Liver (tissue), 9 donors: Measurements from ENCODE around the gene RPS6KB2. TPM values are rescaled to one million over a fixed set of nuclear protein-coding genes. Genes with fewer than 3 reads are reported as not detected.
A peak's percentile ranks its signal among the peaks of the same experiment; 100 is the strongest.

Source experiments
- DNase-seq: peaks from one replicate; pipeline ENCODE4 v3.0.0-alpha.2; 2017; ENCODE audit warnings: low spot score
- H3K27ac ChIP-seq, 2 donors: one replicate each; pipeline ENCODE4 v1.7.0; 2013; ENCODE audit warnings: inconsistent platforms in 2 of 2, low read length in 2 of 2, control low read depth in 1 of 2, low read depth in 1 of 2, mild to moderate bottlenecking in 1 of 2
- H3K27me3 ChIP-seq, 4 donors: one replicate each; pipeline versions ENCODE4 v1.6.1 to v1.7.0; 2013; ENCODE audit warnings: low read length in 3 of 4, inconsistent platforms in 1 of 4, mild to moderate bottlenecking in 1 of 4, moderate library complexity in 1 of 4; ENCODE audit not compliant: control insufficient read depth in 4 of 4, insufficient read depth in 4 of 4
- H3K36me3 ChIP-seq, 4 donors: one replicate each; pipeline versions ENCODE4 v1.6.1 to v1.7.0; 2013; ENCODE audit warnings: low read length in 3 of 4, mild to moderate bottlenecking in 3 of 4, low read depth in 1 of 4, moderate library complexity in 1 of 4; ENCODE audit not compliant: control insufficient read depth in 4 of 4, insufficient read depth in 3 of 4
- H3K4me1 ChIP-seq, 4 donors: one replicate each; pipeline versions ENCODE4 v1.6.1 to v1.7.0; 2013; ENCODE audit warnings: low read length in 3 of 4, mild to moderate bottlenecking in 3 of 4, moderate library complexity in 1 of 4; ENCODE audit not compliant: control insufficient read depth in 4 of 4, insufficient read depth in 4 of 4
- H3K4me3 ChIP-seq, 3 donors: one replicate each; pipeline versions ENCODE4 v1.6.1 to v1.7.0; 2013; ENCODE audit warnings: low read length in 3 of 3, control low read depth in 1 of 3, low read depth in 1 of 3, mild to moderate bottlenecking in 1 of 3
- H3K9ac ChIP-seq, 2 donors: one replicate each; pipeline ENCODE4 v1.7.0; 2013; ENCODE audit warnings: low read length in 2 of 2, mild to moderate bottlenecking in 2 of 2, moderate library complexity in 2 of 2, control low read depth in 1 of 2, low read depth in 1 of 2
- H3K9me3 ChIP-seq, 4 donors: one replicate each; pipeline versions ENCODE4 v1.6.1 to v1.7.0; 2013; ENCODE audit warnings: low read length in 3 of 4; ENCODE audit not compliant: control insufficient read depth in 4 of 4
- ATF3 ChIP-seq: IDR thresholded peaks from 2 replicates; pipeline ENCODE4 v1.6.1; 2016; ENCODE audit warnings: antibody characterized with exemption
- CTCF ChIP-seq: fragments of 150-350 bp; IDR thresholded peaks from 2 replicates; pipeline ENCODE4 v1.5.1; 2017; ENCODE audit warnings: improper control_type of control experiment, low read depth, low read length; ENCODE audit not compliant: missing input control
- EGR1 ChIP-seq, 2 donors: IDR thresholded peaks; 2 replicates each; pipeline ENCODE4 v1.6.1; 2016 to 2018; ENCODE audit warnings: antibody characterized with exemption in 2 of 2, low read depth in 2 of 2
- FOXA1 ChIP-seq: IDR thresholded peaks from 2 replicates; pipeline ENCODE4 v1.6.1; 2016; ENCODE audit warnings: antibody characterized with exemption
- HNF4A ChIP-seq, 2 donors: conservative IDR thresholded peaks; 2 replicates each; pipeline ENCODE4 v1.6.1; 2016; ENCODE audit warnings: antibody characterized with exemption in 2 of 2, mild to moderate bottlenecking in 2 of 2
- HNF4G ChIP-seq: IDR thresholded peaks from 2 replicates; pipeline ENCODE4 v1.6.1; 2016; ENCODE audit warnings: antibody characterized with exemption
- NR2F2 ChIP-seq: IDR thresholded peaks from 2 replicates; pipeline ENCODE4 v1.6.1; 2016; ENCODE audit warnings: antibody characterized with exemption
- RAD21 ChIP-seq, 2 donors: IDR thresholded peaks; 2 replicates each; pipeline ENCODE4 v1.6.1; 2016; ENCODE audit warnings: antibody characterized with exemption in 2 of 2, mild to moderate bottlenecking in 2 of 2
- REST ChIP-seq: IDR thresholded peaks from 2 replicates; pipeline ENCODE4 v1.6.1; 2016; ENCODE audit warnings: antibody characterized with exemption, mild to moderate bottlenecking
- RXRA ChIP-seq, 2 donors: IDR thresholded peaks; 2 replicates each; pipeline ENCODE4 v1.6.1; 2017 to 2018; ENCODE audit warnings: antibody characterized with exemption in 2 of 2, mild to moderate bottlenecking in 1 of 2
- SP1 ChIP-seq: IDR thresholded peaks from 2 replicates; pipeline ENCODE4 v1.6.1; 2018; ENCODE audit warnings: antibody characterized with exemption, mild to moderate bottlenecking
- TAF1 ChIP-seq: conservative IDR thresholded peaks from 2 replicates; pipeline ENCODE4 v1.6.1; 2016; ENCODE audit warnings: antibody characterized with exemption, mild to moderate bottlenecking
- YY1 ChIP-seq: IDR thresholded peaks from 2 replicates; pipeline ENCODE4 v1.6.1; 2016; ENCODE audit warnings: antibody characterized with exemption, mild to moderate bottlenecking
- ZBTB33 ChIP-seq: IDR thresholded peaks from 2 replicates; pipeline ENCODE4 v1.6.1; 2016; ENCODE audit warnings: antibody characterized with exemption
- WGBS: extraction: QIAGEN DNeasy Blood & Tissue Kit; methylation state at CpG from one replicate; pipeline ENCODE4 v1.1.7; 2013; 5-methylcytosine and 5-hydroxymethylcytosine counted together
- polyA plus RNA-seq, 2 donors: library from polyadenylated mRNA; stranded (reverse) in 1 of 2; unstranded in 1 of 2; fragments of 200-250 nt in 1 of 2; fragments of >200 nt in 1 of 2; fragmentation: Nextera tagmentation in 1 of 2; extraction: Ambion mirVana in 1 of 2; gene quantifications; one replicate each; pipeline versions ENCODE4 v1.2.1 to v1.2.3, GENCODE V29; 2013 to 2015
- total RNA-seq, 2 donors: library from RNA; depleted of rRNA; stranded (reverse); fragments of >200 nt; gene quantifications; one replicate each; pipeline ENCODE4 v1.2.3, GENCODE V29; 2014
- donor health status: healthy.
- donor health status: healthy.
- donor health status: healthy.
- donor health status: healthy.
- donor health status: healthy.

The RPS6KB2 gene
- total and polyA plus RNA-seq, 4 donors: 31.5 to 49.6 (median 37.7) TPM

- TF ChIP-seq ZBTB33 (no peak), HNF4G (no peak)
These were observed 40.1 kb downstream of the RPS6KB2 start (continued) for GRCh38 chr11:67468456-67468758.

- Histone ChIP-seq H3K4me1 (peaks cover 19 to 42% (median 30%) of the 10 kb centered on the region in 4 donors), H3K4me3 (peak within 1 kb of the TSS; percentile 80 to 91 (median 86)), H3K36me3 (no peaks in the 10 kb centered on the region), H3K9me3 (no peaks in the 10 kb centered on the region), H3K27ac (peak within 1 kb of the TSS; percentile 86 to 90), H3K9ac (peak within 1 kb of the TSS; percentile 85 to 88), H3K27me3 (no peaks in the 10 kb centered on the region)
- DNase-seq: peak; percentile 96
- under 1% methylated on average over 76 of the region's 76 CpGs for WGBS
- TF ChIP-seq CTCF (peak; percentile 39), HNF4G (no peak), HNF4A (conservative IDR thresholded peaks at IDR 0.05) (no peak), RAD21 (IDR thresholded peaks at IDR 0.05) (peak; percentile 59 to 76), NR2F2 (no peak), YY1 (peak; percentile 94), SP1 (peak; percentile 52), RXRA (IDR thresholded peaks at IDR 0.05) (no peak), ZBTB33 (no peak), ATF3 (no peak), EGR1 (IDR thresholded peaks at IDR 0.05; ENCODE audit: low read depth in 2 of 2) (peak in 1 of 2 donors; percentile 75)
These were observed 40.6 kb downstream of the RPS6KB2 start, which contains the start of gene TMEM134 for GRCh38 chr11:67468759-67469507. TMEM134 (minus strand) TSS chr11:67469251; CDS start chr11:67469192, 59 bp downstream.

GRCh38 chr11:67469508-67469811, 41.2 kb downstream of the RPS6KB2 start:
- Histone ChIP-seq H3K4me3 (peak overlapping the region; percentile 72 to 91 (median 80)), H3K27ac (peak overlapping the region; percentile 86), H3K27me3 (no peaks in the 10 kb centered on the region), H3K9me3 (no peaks in the 10 kb centered on the region), H3K9ac (peak overlapping the region; percentile 60 to 88), H3K36me3 (no peaks in the 10 kb centered on the region), H3K4me1 (peaks cover 15 to 40% (median 29%) of the 10 kb centered on the region in 4 donors)
- TF ChIP-seq RAD21 (IDR thresholded peaks at IDR 0.05) (no peak), FOXA1 (no peak), REST (no peak), TAF1 (no peak), RXRA (IDR thresholded peaks at IDR 0.05) (no peak), SP1 (no peak), ATF3 (no peak), NR2F2 (no peak)
- DNase-seq: no peak
- WGBS: 22% methylated on average over 9 of the region's 9 CpGs
